HEK293 (cell line): Measurements from ENCODE around the gene PRKACG.

Experiments used
- BCL11A ChIP-seq: fragments of 450-650 bp; formaldehyde crosslinking; IDR thresholded peaks from 2 replicates; pipeline ENCODE4 v1.5.1; 2016; ENCODE audit warnings: low read depth, missing biosample characterization, missing genetic modification characterization
- EGR2 ChIP-seq: fragments of 450-650 bp; formaldehyde crosslinking; IDR thresholded peaks from 2 replicates; pipeline ENCODE4 v1.5.1; 2016; ENCODE audit warnings: low read depth, missing biosample characterization, missing genetic modification characterization
- KLF10 ChIP-seq: fragments of 450-650 bp; IDR thresholded peaks from 2 replicates; pipeline ENCODE4 v1.5.1; 2018; ENCODE audit warnings: missing biosample characterization, mild to moderate bottlenecking, missing genetic modification characterization
- KLF7 ChIP-seq: fragments of 450-650 bp; formaldehyde crosslinking; IDR thresholded peaks from 2 replicates; pipeline ENCODE4 v1.5.1; 2016; ENCODE audit warnings: missing biosample characterization, missing genetic modification characterization, borderline replicate concordance
- REPIN1 ChIP-seq: fragments of 450-650 bp; formaldehyde crosslinking; IDR thresholded peaks from 2 replicates; pipeline ENCODE4 v1.5.1; 2017; ENCODE audit warnings: missing biosample characterization, missing genetic modification characterization, low read depth
- SP7 ChIP-seq: fragments of 450-650 bp; formaldehyde crosslinking; IDR thresholded peaks from 2 replicates; pipeline ENCODE4 v1.5.1; 2016; ENCODE audit warnings: missing biosample characterization, missing genetic modification characterization
- ZBTB1 ChIP-seq: fragments of 450-650 bp; formaldehyde crosslinking; IDR thresholded peaks from 2 replicates; pipeline ENCODE4 v1.5.1; 2016; ENCODE audit warnings: missing biosample characterization, missing genetic modification characterization
- ZEB2 ChIP-seq: fragments of 450-650 bp; formaldehyde crosslinking; IDR thresholded peaks from 2 replicates; pipeline ENCODE4 v1.5.1; 2016; ENCODE audit warnings: missing biosample characterization, missing genetic modification characterization
- ZFHX2 ChIP-seq: fragments of 450-650 bp; formaldehyde crosslinking; conservative IDR thresholded peaks from 2 replicates; pipeline ENCODE4 v1.5.1; 2016; ENCODE audit warnings: missing biosample characterization, missing genetic modification characterization
- ZFP37 ChIP-seq: fragments of 450-650 bp; formaldehyde crosslinking; IDR thresholded peaks from 2 replicates; pipeline ENCODE4 v1.5.1; 2016; ENCODE audit warnings: missing biosample characterization, missing genetic modification characterization
- ZNF114 ChIP-seq: fragments of 450-650 bp; formaldehyde crosslinking; IDR thresholded peaks from 2 replicates; pipeline ENCODE4 v1.5.0; 2017; ENCODE audit warnings: missing biosample characterization, missing genetic modification characterization
- ZNF146 ChIP-seq: fragments of 450-650 bp; formaldehyde crosslinking; IDR thresholded peaks from 2 replicates; pipeline ENCODE4 v1.5.1; 2016; ENCODE audit warnings: missing biosample characterization, missing genetic modification characterization
- ZNF174 ChIP-seq: fragments of 450-650 bp; formaldehyde crosslinking; IDR thresholded peaks from 2 replicates; pipeline ENCODE4 v1.5.0; 2017; ENCODE audit warnings: missing biosample characterization, mild to moderate bottlenecking, missing genetic modification characterization
- ZNF184 ChIP-seq: fragments of 450-650 bp; IDR thresholded peaks from 2 replicates; pipeline ENCODE4 v1.5.1; 2018; ENCODE audit warnings: missing biosample characterization, mild to moderate bottlenecking, missing genetic modification characterization
- ZNF2 ChIP-seq: fragments of 450-650 bp; formaldehyde crosslinking; IDR thresholded peaks from 2 replicates; pipeline ENCODE4 v1.5.1; 2016; ENCODE audit warnings: missing biosample characterization, missing genetic modification characterization
- ZNF23 ChIP-seq: fragments of 450-650 bp; formaldehyde crosslinking; IDR thresholded peaks from 2 replicates; pipeline ENCODE4 v1.5.1; 2016; ENCODE audit warnings: missing biosample characterization, missing genetic modification characterization, borderline replicate concordance
- ZNF324 ChIP-seq: fragments of 450-650 bp; formaldehyde crosslinking; IDR thresholded peaks from 2 replicates; pipeline ENCODE4 v1.5.1; 2016; ENCODE audit warnings: missing biosample characterization, missing genetic modification characterization
- ZNF335 ChIP-seq: fragments of 450-650 bp; formaldehyde crosslinking; conservative IDR thresholded peaks from 2 replicates; pipeline ENCODE4 v1.5.1; 2016; ENCODE audit warnings: missing biosample characterization, missing genetic modification characterization
- ZNF561 ChIP-seq: fragments of 450-650 bp; IDR thresholded peaks from 2 replicates; pipeline ENCODE4 v1.5.1; 2018; ENCODE audit warnings: missing biosample characterization, missing genetic modification characterization, borderline replicate concordance
- ZNF585B ChIP-seq: fragments of 450-650 bp; formaldehyde crosslinking; IDR thresholded peaks from 2 replicates; pipeline ENCODE4 v1.5.1; 2016; ENCODE audit warnings: missing biosample characterization, missing genetic modification characterization
- ZNF600 ChIP-seq: fragments of 450-650 bp; formaldehyde crosslinking; IDR thresholded peaks from 2 replicates; pipeline ENCODE4 v1.5.1; 2016; ENCODE audit warnings: missing biosample characterization, missing genetic modification characterization
- ZNF624 ChIP-seq: fragments of 450-650 bp; formaldehyde crosslinking; IDR thresholded peaks from 2 replicates; pipeline ENCODE4 v1.5.1; 2017; ENCODE audit warnings: missing biosample characterization, missing genetic modification characterization
- ZNF654 ChIP-seq: fragments of 450-650 bp; formaldehyde crosslinking; IDR thresholded peaks from 2 replicates; pipeline ENCODE4 v1.5.1; 2016; ENCODE audit warnings: low read depth, missing biosample characterization, missing genetic modification characterization
- ZSCAN16 ChIP-seq: fragments of 450-650 bp; formaldehyde crosslinking; IDR thresholded peaks from 2 replicates; pipeline ENCODE4 v1.5.1; 2016; ENCODE audit warnings: missing biosample characterization, missing genetic modification characterization
- TF ChIP-seq, protein P1 (sequence below): fragments of 450-650 bp; formaldehyde crosslinking; IDR thresholded peaks from 2 replicates; pipeline ENCODE4 v1.5.1; 2016; ENCODE audit warnings: missing biosample characterization, missing genetic modification characterization, borderline replicate concordance
- TF ChIP-seq, protein P2 (sequence below): fragments of 450-650 bp; formaldehyde crosslinking; IDR thresholded peaks from 2 replicates; pipeline ENCODE4 v1.5.1; 2016; ENCODE audit warnings: missing biosample characterization, missing genetic modification characterization
- TF ChIP-seq, protein P3 (sequence below): fragments of 450-650 bp; formaldehyde crosslinking; IDR thresholded peaks from 2 replicates; pipeline ENCODE4 v1.5.1; 2016; ENCODE audit warnings: missing biosample characterization, missing genetic modification characterization
- TF ChIP-seq, protein P4 (sequence below): fragments of 450-650 bp; formaldehyde crosslinking; IDR thresholded peaks from 2 replicates; pipeline ENCODE4 v1.5.1; 2016; ENCODE audit warnings: missing biosample characterization, missing genetic modification characterization
- TF ChIP-seq, protein P5 (sequence below): fragments of 450-650 bp; formaldehyde crosslinking; optimal IDR thresholded peaks from 2 replicates; pipeline ENCODE3; 2016; ENCODE audit warnings: missing biosample characterization, mild to moderate bottlenecking, missing genetic modification characterization
- TF ChIP-seq, protein P6 (sequence below): fragments of 450-650 bp; formaldehyde crosslinking; IDR thresholded peaks from 2 replicates; pipeline ENCODE4 v1.5.1; 2016; ENCODE audit warnings: missing biosample characterization, missing genetic modification characterization

The PRKACG gene

DNA sequence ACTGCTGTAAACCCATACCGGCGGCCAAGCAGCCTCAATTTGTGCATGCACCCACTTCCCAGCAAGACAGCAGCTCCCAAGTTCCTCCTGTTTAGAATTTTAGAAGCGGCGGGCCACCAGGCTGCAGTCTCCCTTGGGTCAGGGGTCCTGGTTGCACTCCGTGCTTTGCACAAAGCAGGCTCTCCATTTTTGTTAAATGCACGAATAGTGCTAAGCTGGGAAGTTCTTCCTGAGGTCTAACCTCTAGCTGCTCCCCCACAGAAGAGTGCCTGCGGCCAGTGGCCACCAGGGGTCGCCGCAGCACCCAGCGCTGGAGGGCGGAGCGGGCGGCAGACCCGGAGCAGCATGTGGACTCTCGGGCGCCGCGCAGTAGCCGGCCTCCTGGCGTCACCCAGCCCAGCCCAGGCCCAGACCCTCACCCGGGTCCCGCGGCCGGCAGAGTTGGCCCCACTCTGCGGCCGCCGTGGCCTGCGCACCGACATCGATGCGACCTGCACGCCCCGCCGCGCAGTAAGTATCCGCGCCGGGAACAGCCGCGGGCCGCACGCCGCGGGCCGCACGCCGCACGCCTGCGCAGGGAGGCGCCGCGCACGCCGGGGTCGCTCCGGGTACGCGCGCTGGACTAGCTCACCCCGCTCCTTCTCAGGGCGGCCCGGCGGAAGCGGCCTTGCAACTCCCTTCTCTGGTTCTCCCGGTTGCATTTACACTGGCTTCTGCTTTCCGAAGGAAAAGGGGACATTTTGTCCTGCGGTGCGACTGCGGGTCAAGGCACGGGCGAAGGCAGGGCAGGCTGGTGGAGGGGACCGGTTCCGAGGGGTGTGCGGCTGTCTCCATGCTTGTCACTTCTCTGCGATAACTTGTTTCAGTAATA is 21.8 kb upstream of the PRKACG start, which contains the start of gene FXN (continued):
- TF ChIP-seq, protein P1, sequence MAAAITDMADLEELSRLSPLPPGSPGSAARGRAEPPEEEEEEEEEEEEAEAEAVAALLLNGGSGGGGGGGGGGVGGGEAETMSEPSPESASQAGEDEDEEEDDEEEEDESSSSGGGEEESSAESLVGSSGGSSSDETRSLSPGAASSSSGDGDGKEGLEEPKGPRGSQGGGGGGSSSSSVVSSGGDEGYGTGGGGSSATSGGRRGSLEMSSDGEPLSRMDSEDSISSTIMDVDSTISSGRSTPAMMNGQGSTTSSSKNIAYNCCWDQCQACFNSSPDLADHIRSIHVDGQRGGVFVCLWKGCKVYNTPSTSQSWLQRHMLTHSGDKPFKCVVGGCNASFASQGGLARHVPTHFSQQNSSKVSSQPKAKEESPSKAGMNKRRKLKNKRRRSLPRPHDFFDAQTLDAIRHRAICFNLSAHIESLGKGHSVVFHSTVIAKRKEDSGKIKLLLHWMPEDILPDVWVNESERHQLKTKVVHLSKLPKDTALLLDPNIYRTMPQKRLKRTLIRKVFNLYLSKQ (tag by site-specific recombination) = no peak
- TF ChIP-seq ZNF585B (tag by site-specific recombination) (no peak), BCL11A (tag by site-specific recombination) (no peak), KLF7 (tag by site-specific recombination) (no peak), REPIN1 (no peak), ZNF114 (tag by site-specific recombination) (no peak), ZFHX2 (tag by site-specific recombination) (0 out of 2 replicates have a peak, but pooled peaks have one; percentile 8), ZSCAN16 (no peak), SP7 (tag by site-specific recombination) (0 out of 2 replicates have a peak, but pooled peaks have one; percentile 16), ZNF600 (tag by site-specific recombination) (0 out of 2 replicates have a peak, but pooled peaks have one; percentile 23), ZNF624 (tag by site-specific recombination) (no peak), ZNF146 (tag by site-specific recombination) (no peak), EGR2 (no peak), ZBTB1 (no peak), ZNF335 (peak; percentile 61), ZNF174 (no peak), ZNF184 (tag by site-specific recombination) (0 out of 2 replicates have a peak, but pooled peaks have one; percentile 59), KLF10 (tag by site-specific recombination) (no peak), ZFP37 (tag by site-specific recombination) (0 out of 2 replicates have a peak, but pooled peaks have one; percentile 46), ZNF324 (0 out of 2 replicates have a peak, but pooled peaks have one; percentile 27), ZNF2 (0 out of 2 replicates have a peak, but pooled peaks have one; percentile 43), ZNF654 (tag by site-specific recombination) (peak; percentile 42; the same call in 1 of the 2 replicates), ZNF561 (peak; percentile 80), ZNF23 (tag by site-specific recombination) (no peak), ZEB2 (tag by site-specific recombination) (no peak)
- TF ChIP-seq, protein P2, sequence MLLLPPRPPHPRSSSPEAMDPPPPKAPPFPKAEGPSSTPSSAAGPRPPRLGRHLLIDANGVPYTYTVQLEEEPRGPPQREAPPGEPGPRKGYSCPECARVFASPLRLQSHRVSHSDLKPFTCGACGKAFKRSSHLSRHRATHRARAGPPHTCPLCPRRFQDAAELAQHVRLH (tag by site-specific recombination) = peak; percentile 81
- TF ChIP-seq, protein P3, sequence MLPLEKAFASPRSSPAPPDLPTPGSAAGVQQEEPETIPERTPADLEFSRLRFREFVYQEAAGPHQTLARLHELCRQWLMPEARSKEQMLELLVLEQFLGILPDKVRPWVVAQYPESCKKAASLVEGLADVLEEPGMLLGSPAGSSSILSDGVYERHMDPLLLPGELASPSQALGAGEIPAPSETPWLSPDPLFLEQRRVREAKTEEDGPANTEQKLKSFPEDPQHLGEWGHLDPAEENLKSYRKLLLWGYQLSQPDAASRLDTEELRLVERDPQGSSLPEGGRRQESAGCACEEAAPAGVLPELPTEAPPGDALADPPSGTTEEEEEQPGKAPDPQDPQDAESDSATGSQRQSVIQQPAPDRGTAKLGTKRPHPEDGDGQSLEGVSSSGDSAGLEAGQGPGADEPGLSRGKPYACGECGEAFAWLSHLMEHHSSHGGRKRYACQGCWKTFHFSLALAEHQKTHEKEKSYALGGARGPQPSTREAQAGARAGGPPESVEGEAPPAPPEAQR (tag by site-specific recombination) = no peak
- TF ChIP-seq, protein P4, sequence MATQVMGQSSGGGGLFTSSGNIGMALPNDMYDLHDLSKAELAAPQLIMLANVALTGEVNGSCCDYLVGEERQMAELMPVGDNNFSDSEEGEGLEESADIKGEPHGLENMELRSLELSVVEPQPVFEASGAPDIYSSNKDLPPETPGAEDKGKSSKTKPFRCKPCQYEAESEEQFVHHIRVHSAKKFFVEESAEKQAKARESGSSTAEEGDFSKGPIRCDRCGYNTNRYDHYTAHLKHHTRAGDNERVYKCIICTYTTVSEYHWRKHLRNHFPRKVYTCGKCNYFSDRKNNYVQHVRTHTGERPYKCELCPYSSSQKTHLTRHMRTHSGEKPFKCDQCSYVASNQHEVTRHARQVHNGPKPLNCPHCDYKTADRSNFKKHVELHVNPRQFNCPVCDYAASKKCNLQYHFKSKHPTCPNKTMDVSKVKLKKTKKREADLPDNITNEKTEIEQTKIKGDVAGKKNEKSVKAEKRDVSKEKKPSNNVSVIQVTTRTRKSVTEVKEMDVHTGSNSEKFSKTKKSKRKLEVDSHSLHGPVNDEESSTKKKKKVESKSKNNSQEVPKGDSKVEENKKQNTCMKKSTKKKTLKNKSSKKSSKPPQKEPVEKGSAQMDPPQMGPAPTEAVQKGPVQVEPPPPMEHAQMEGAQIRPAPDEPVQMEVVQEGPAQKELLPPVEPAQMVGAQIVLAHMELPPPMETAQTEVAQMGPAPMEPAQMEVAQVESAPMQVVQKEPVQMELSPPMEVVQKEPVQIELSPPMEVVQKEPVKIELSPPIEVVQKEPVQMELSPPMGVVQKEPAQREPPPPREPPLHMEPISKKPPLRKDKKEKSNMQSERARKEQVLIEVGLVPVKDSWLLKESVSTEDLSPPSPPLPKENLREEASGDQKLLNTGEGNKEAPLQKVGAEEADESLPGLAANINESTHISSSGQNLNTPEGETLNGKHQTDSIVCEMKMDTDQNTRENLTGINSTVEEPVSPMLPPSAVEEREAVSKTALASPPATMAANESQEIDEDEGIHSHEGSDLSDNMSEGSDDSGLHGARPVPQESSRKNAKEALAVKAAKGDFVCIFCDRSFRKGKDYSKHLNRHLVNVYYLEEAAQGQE = no peak
- TF ChIP-seq, protein P5, sequence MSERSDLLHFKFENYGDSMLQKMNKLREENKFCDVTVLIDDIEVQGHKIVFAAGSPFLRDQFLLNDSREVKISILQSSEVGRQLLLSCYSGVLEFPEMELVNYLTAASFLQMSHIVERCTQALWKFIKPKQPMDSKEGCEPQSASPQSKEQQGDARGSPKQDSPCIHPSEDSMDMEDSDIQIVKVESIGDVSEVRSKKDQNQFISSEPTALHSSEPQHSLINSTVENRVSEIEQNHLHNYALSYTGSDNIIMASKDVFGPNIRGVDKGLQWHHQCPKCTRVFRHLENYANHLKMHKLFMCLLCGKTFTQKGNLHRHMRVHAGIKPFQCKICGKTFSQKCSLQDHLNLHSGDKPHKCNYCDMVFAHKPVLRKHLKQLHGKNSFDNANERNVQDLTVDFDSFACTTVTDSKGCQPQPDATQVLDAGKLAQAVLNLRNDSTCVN = peak; percentile 67
- TF ChIP-seq, protein P6, sequence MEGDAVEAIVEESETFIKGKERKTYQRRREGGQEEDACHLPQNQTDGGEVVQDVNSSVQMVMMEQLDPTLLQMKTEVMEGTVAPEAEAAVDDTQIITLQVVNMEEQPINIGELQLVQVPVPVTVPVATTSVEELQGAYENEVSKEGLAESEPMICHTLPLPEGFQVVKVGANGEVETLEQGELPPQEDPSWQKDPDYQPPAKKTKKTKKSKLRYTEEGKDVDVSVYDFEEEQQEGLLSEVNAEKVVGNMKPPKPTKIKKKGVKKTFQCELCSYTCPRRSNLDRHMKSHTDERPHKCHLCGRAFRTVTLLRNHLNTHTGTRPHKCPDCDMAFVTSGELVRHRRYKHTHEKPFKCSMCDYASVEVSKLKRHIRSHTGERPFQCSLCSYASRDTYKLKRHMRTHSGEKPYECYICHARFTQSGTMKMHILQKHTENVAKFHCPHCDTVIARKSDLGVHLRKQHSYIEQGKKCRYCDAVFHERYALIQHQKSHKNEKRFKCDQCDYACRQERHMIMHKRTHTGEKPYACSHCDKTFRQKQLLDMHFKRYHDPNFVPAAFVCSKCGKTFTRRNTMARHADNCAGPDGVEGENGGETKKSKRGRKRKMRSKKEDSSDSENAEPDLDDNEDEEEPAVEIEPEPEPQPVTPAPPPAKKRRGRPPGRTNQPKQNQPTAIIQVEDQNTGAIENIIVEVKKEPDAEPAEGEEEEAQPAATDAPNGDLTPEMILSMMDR (tag by site-specific recombination) = peak; percentile 84
